Limb (tissue), 2 donors: Measurements from ENCODE around the gene MKRN2.
"Not testable (repeated sequence)": the region's sequence is repeated elsewhere in the genome, so short reads cannot be mapped to it uniquely, and the experiment has no call there.

Experiments used
- DNase-seq, 2 donors: peaks; one replicate each; pipeline ENCODE4 v3.0.0-alpha.2; 2016; ENCODE audit errors: extremely low spot score in 2 of 2

The MKRN2 gene

DNA sequence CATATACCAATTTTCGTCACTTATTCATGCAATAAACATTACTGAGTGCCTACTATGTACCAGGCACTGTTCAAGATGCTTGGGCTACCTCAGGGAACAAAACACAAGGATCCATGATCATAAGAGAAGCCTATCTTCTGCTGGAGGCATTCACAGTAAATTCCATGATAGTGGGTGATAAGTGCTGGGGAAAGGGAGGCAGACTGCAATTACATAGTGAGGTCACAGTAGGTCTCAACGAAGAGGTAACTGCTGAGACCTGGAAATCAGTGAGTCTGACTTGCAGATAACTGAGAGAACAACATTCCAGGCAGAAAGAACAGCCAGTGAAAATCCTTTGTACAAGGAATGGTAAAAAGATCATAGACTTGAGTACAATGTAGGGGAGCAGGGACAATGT, 73.4 kb downstream of the MKRN2 start:
- no peak for DNase-seq

- not testable (repeated sequence) for DNase-seq
Observed at GRCh38 chr3:12630843-12631242, 74.0 kb downstream of the MKRN2 start.

GRCh38 chr3:12632523-12632922, 75.6 kb downstream of the MKRN2 start:
- no peak for DNase-seq

DNA sequence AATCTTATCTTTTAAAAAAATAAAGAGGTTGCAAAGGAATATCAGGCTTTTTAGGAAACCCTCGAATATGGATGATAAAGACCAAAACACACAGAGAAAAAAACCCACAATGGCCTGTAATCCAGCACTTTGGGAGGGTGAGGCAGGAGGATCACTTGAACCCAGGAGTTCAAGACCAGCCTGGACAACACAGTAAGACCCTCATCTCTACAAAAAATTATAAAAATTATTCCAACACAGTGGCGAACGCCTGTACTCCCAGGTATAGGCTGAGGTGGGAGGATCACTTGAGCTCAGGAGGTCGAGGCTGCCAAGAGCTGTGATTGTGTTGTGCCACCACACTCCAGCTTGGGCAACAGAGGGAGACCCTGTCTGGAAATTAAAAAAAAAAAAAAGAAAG, 76.2 kb downstream of the MKRN2 start:
- DNase-seq, result no peak
